ENCODE results near the gene DGAT2. TPM values are rescaled to one million over a fixed set of nuclear protein-coding genes. Genes with fewer than 3 reads are reported as not detected.

The DGAT2 gene, protein sequence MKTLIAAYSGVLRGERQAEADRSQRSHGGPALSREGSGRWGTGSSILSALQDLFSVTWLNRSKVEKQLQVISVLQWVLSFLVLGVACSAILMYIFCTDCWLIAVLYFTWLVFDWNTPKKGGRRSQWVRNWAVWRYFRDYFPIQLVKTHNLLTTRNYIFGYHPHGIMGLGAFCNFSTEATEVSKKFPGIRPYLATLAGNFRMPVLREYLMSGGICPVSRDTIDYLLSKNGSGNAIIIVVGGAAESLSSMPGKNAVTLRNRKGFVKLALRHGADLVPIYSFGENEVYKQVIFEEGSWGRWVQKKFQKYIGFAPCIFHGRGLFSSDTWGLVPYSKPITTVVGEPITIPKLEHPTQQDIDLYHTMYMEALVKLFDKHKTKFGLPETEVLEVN
- total RNA-seq (0.42 TPM), polyA plus RNA-seq (under 1 TPM in 2 of 4 donors, not detected in 2; 0.17 to 0.47 TPM)

DNA sequence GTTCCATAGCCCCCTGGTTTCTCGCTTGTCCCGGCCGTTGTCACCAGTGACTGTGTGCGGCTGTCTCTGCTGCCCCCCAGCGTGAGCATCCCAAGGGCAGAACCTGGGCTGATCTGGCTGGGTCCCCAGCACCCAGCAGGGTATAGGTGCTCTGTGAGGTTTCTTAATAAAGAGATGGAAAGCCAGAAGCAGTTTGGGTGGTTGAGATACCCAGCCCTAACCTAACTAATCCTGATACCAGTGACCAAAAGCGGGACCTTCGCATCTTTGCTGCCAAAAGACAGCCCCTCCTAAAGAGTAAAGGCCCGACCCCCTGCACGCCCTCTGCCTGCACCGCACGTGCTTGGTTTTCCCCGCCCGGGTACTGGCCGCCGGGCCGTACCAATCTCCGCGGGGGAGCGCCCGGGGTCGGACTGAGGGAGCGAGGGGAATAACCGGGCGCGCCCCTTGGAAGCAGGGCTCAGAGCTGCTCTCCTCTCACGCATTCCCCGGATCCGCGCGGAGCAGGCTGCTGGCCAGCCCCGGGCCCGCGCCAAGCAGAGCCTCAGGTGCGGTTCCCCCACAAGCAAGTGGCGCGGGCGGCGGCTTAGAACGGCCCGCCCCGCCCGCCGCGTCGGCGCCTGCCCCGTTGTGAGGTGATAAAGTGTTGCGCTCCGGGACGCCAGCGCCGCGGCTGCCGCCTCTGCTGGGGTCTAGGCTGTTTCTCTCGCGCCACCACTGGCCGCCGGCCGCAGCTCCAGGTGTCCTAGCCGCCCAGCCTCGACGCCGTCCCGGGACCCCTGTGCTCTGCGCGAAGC, at the start of gene DGAT2:
Gene DGAT2 (plus strand): TSS at position 667 of the 797 bp plus-strand sequence. CDS start 214 bp downstream, outside the sequence.
- H3K27ac Mint-ChIP-seq = peak within 1 kb of the TSS; percentile 1 to 83 (median 17)
- Histone ChIP-seq H3K4me1 (ENCODE audit: control insufficient read depth, insufficient read depth, low read length, poor library complexity, severe bottlenecking) (peaks cover 19% of the 10 kb centered on the region), H3K36me3 (ENCODE audit: control insufficient read depth, insufficient read depth, low read length) (no peaks in the 10 kb centered on the region), H3K4me3 (ENCODE audit: low read depth, low read length) (peak within 1 kb of the TSS; percentile 48), H3K27me3 (ENCODE audit: control insufficient read depth, insufficient read depth, low read length) (no peaks in the 10 kb centered on the region), H3K9me3 (ENCODE audit: control insufficient read depth in 2 of 2, low read length in 2 of 2) (no peaks in the 10 kb centered on the region), H3K27ac (ENCODE audit: insufficient read depth, low read length, poor library complexity, severe bottlenecking) (no peak within 1 kb of the TSS)
- no peaks in the 10 kb centered on the region for H3K9me3 Mint-ChIP-seq
- peak; percentile 46 to 84 (median 68) for DNase-seq
- H3K36me3 Mint-ChIP-seq = peaks cover 3% of the 10 kb centered on the region
- H3K4me3 Mint-ChIP-seq = peak within 1 kb of the TSS; percentile 77 to 90 (median 83)
- peaks cover 20% of the 10 kb centered on the region for H3K27me3 Mint-ChIP-seq
- peak; percentile 80 for ATAC-seq (ENCODE audit: low read depth in 2 of 2)
- H3K4me1 Mint-ChIP-seq = peaks cover 0 to 22% (median 11%) of the 10 kb centered on the region in 4 donors

DNA sequence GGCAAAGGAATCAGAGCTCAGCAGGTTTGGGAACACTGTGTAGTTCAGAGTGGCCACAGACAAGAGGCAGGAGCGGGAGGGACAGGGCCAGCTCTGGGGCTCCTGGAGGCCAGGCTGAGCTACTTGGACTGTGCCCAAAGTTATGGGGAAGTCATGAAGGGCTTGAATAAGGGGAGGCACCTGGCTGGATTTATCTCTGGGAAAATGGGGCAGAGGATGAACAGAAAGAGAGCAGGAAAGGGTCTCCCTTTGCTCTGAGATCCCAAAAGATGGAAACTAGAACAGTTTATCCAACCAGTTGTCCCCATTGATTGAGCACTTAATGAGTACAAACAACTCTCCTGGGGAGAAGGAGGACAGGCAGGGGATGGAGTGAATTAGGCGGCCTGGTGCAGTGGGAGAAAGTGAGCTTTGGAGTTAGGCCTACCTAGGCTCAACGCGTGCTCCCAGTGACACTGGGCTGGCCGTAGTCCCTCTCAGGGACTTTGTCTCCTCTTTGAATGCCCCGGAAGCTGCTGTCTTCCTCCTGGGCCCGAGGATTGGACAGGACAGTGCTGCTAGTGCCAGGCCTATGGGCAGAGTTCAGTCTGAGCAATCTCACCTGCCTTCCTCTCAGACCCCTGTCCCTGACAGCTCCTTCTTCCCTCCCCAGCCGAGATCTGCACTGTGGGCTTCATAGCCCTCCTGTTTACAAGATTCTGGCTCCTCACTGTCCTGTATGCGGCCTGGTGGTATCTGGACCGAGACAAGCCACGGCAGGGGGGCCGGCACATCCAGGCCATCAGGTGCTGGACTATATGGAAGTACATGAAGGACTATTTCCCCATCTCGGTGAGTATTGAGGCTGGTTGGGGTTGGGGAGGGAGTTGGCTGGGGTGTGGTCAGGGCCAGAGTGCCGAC, 49.0 kb upstream of the DGAT2 start:
- Mint-ChIP-seq H3K27ac (no peak overlapping the region), H3K4me1 (peaks cover 0 to 4% (median 2%) of the 10 kb centered on the region in 4 donors), H3K36me3 (no peaks in the 10 kb centered on the region), H3K4me3 (no peak overlapping the region), H3K9me3 (no peaks in the 10 kb centered on the region), H3K27me3 (peaks cover 4% of the 10 kb centered on the region)
- Histone ChIP-seq H3K27me3 (ENCODE audit: control insufficient read depth, insufficient read depth, low read length) (no peaks in the 10 kb centered on the region), H3K9me3 (ENCODE audit: control insufficient read depth in 2 of 2, low read length in 2 of 2) (no peaks in the 10 kb centered on the region), H3K4me1 (ENCODE audit: control insufficient read depth, insufficient read depth, low read length, poor library complexity, severe bottlenecking) (no peaks in the 10 kb centered on the region), H3K4me3 (ENCODE audit: low read depth, low read length) (no peak overlapping the region), H3K27ac (ENCODE audit: insufficient read depth, low read length, poor library complexity, severe bottlenecking) (no peak overlapping the region), H3K36me3 (ENCODE audit: control insufficient read depth, insufficient read depth, low read length) (no peaks in the 10 kb centered on the region)
- ATAC-seq (ENCODE audit: low read depth in 2 of 2) = no peak
- no peak for DNase-seq

DNA sequence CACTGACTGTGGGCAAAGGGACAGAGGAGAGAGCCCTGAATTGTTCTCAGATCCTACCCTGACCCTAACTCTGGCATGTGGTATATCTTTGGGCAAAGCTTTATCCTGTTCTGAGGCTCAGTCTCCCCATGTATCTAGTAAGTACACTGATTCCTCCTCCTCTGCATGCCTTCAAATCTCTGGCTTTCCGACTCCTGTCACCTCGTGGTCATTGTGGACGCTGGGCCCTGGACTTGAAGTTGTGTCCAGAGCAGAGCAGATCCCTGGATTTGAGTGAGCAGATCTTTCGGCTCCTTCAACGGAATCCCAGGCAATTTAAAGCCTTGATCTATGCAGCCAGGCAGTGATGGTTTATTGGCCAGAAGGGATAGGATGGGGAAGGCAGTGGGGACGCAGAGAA, 47.9 kb upstream of the DGAT2 start:
- DNase-seq = no peak
- no peak for ATAC-seq (ENCODE audit: low read depth in 2 of 2)
- Histone ChIP-seq H3K4me1 (ENCODE audit: control insufficient read depth, insufficient read depth, low read length, poor library complexity, severe bottlenecking) (no peaks in the 10 kb centered on the region), H3K9me3 (ENCODE audit: control insufficient read depth in 2 of 2, low read length in 2 of 2) (no peaks in the 10 kb centered on the region), H3K4me3 (ENCODE audit: low read depth, low read length) (no peak overlapping the region), H3K27me3 (ENCODE audit: control insufficient read depth, insufficient read depth, low read length) (no peaks in the 10 kb centered on the region), H3K27ac (ENCODE audit: insufficient read depth, low read length, poor library complexity, severe bottlenecking) (no peak overlapping the region), H3K36me3 (ENCODE audit: control insufficient read depth, insufficient read depth, low read length) (no peaks in the 10 kb centered on the region)
- Mint-ChIP-seq H3K4me1 (peaks cover 0 to 4% (median 2%) of the 10 kb centered on the region in 4 donors), H3K9me3 (no peaks in the 10 kb centered on the region), H3K4me3 (no peak overlapping the region), H3K27me3 (peaks cover 4% of the 10 kb centered on the region), H3K27ac (no peak overlapping the region), H3K36me3 (no peaks in the 10 kb centered on the region)

DNA sequence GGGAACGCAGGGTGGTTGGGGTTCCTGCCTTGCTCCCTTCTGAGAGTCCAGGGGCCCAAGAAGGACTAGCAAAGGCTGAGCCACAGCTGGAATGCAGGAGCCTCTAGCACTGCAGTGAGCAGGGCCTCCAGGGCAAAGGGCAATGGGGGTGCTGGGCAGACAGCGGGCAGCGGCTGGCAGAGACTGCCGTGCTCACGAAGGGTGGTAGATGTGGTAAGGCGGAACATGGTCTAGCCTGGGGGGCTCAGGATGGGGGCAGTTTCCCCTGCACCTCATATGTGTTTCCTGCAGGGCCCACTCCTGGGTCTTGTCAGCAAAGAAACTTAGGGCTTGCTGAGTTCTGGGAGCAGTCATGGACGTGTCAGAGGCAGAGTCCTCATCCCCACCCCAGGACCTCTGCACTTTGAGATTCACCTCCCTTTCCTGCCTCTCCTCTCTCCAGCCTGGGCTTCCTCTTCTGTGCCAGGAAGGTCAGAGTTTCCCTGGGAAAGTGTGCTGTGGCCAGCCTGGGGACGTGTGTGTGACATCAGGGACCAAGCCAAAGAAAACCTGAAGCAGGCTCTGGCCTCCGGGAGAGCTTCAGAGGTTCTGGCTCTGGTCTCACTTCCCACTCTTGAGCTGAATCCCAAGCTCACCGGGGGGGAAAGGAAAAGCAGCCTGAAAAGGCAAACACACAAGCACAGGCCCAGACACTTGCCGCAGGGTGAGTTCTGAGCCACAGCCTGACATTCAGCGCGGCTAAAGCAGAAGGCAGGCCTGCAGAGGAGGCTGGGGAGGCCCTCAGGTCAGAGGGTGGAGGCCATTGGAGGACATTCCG, 46.5 kb upstream of the DGAT2 start:
- Histone ChIP-seq H3K27ac (ENCODE audit: insufficient read depth, low read length, poor library complexity, severe bottlenecking) (no peak overlapping the region), H3K36me3 (ENCODE audit: control insufficient read depth, insufficient read depth, low read length) (no peaks in the 10 kb centered on the region), H3K9me3 (ENCODE audit: control insufficient read depth in 2 of 2, low read length in 2 of 2) (no peaks in the 10 kb centered on the region), H3K4me3 (ENCODE audit: low read depth, low read length) (no peak overlapping the region), H3K4me1 (ENCODE audit: control insufficient read depth, insufficient read depth, low read length, poor library complexity, severe bottlenecking) (no peaks in the 10 kb centered on the region), H3K27me3 (ENCODE audit: control insufficient read depth, insufficient read depth, low read length) (no peaks in the 10 kb centered on the region)
- ATAC-seq (ENCODE audit: low read depth in 2 of 2) (no peak), DNase-seq (no peak)
- H3K36me3 Mint-ChIP-seq = no peaks in the 10 kb centered on the region
- H3K4me1 Mint-ChIP-seq = peaks cover 0 to 2% (median under 1%) of the 10 kb centered on the region in 4 donors
- H3K9me3 Mint-ChIP-seq = no peaks in the 10 kb centered on the region
- no peak overlapping the region for H3K27ac Mint-ChIP-seq
- H3K27me3 Mint-ChIP-seq = no peaks in the 10 kb centered on the region
- H3K4me3 Mint-ChIP-seq = no peak overlapping the region

DNA sequence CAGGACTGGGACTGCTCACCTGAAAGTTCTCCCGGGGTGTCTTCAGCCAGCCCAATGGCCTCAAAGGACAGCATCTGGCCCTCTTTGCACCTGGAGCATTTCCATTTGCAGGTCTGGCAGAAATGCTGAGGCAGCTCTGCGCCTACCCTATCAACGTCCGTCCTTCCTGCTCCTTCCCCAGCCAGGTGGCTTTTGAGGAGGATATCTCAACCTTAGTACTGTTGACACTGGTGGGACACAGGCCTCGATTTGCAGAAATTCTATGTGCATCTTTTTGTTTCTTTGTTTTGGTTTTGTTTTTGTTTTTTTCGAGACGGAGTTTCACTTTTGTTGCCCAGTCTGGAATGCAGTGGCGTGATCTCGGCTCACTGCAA, 45.9 kb upstream of the DGAT2 start:
- no peak overlapping the region for H3K4me3 Mint-ChIP-seq
- no peak overlapping the region for H3K27ac ChIP-seq (ENCODE audit: insufficient read depth, low read length, poor library complexity, severe bottlenecking)
- no peaks in the 10 kb centered on the region for H3K4me1 ChIP-seq (ENCODE audit: control insufficient read depth, insufficient read depth, low read length, poor library complexity, severe bottlenecking)
- H3K27me3 ChIP-seq (ENCODE audit: control insufficient read depth, insufficient read depth, low read length) = no peaks in the 10 kb centered on the region
- H3K27ac Mint-ChIP-seq = no peak overlapping the region
- H3K36me3 ChIP-seq (ENCODE audit: control insufficient read depth, insufficient read depth, low read length) = no peaks in the 10 kb centered on the region
- H3K4me1 Mint-ChIP-seq = peaks cover 0 to 2% (median under 1%) of the 10 kb centered on the region in 4 donors
- ATAC-seq (ENCODE audit: low read depth in 2 of 2) = no peak
- no peak overlapping the region for H3K4me3 ChIP-seq (ENCODE audit: low read depth, low read length)
- no peaks in the 10 kb centered on the region for H3K27me3 Mint-ChIP-seq
- no peaks in the 10 kb centered on the region for H3K9me3 Mint-ChIP-seq
- no peak for DNase-seq
- H3K36me3 Mint-ChIP-seq = no peaks in the 10 kb centered on the region
- no peaks in the 10 kb centered on the region for H3K9me3 ChIP-seq (ENCODE audit: control insufficient read depth in 2 of 2, low read length in 2 of 2)

DNA sequence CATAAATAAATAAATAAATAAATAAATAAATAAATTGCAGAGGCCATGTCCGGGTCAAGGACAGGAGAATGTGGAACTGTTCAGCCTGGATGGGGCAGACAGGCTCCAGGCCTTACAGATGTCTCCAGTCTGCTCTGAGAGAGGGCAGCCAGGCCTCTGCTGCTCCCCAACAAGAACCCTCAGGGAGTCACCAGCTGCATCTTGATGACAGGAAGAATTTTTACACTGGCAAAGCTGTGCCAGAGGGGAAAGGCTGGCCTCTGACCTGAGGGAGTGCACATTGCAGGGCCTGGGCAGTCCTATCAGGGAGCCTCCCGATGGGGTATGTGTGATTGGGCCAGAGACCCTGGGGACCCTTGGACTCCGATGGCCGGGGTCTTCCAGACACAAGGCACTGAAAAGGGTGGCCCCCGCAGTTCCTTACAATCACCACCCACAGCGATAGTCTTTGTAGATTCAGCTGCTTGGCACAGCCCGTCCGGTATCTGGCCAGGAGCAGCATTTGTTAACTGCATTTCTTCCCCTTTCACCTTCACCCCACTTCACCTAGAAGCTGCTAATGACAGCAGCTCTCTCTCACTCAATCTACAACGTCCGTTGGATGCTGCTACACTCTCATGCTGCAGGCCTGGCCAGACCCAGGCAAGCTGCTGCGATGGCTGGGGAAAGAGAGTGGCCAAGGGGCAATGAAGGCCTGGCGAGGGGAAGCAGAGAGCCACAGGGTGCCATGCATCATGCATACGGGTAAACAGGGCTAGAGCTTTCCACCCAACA, 42.8 kb upstream of the DGAT2 start:
- Histone ChIP-seq H3K36me3 (ENCODE audit: control insufficient read depth, insufficient read depth, low read length) (no peaks in the 10 kb centered on the region), H3K4me3 (ENCODE audit: low read depth, low read length) (no peak overlapping the region), H3K27me3 (ENCODE audit: control insufficient read depth, insufficient read depth, low read length) (no peaks in the 10 kb centered on the region), H3K9me3 (ENCODE audit: control insufficient read depth in 2 of 2, low read length in 2 of 2) (no peaks in the 10 kb centered on the region), H3K4me1 (ENCODE audit: control insufficient read depth, insufficient read depth, low read length, poor library complexity, severe bottlenecking) (no peaks in the 10 kb centered on the region), H3K27ac (ENCODE audit: insufficient read depth, low read length, poor library complexity, severe bottlenecking) (no peak overlapping the region)
- Mint-ChIP-seq H3K27ac (no peak overlapping the region), H3K4me3 (no peak overlapping the region), H3K27me3 (peaks cover 4% of the 10 kb centered on the region), H3K36me3 (no peaks in the 10 kb centered on the region), H3K4me1 (peaks cover 0 to 2% (median under 1%) of the 10 kb centered on the region in 4 donors), H3K9me3 (no peaks in the 10 kb centered on the region)
- no peak for ATAC-seq (ENCODE audit: low read depth in 2 of 2)
- DNase-seq = no peak

Data from CD4-positive, CD25-positive, alpha-beta regulatory T cell (primary cell).